HepG2 (cell line): ENCODE results near the gene DNM1L. TPM values are rescaled to one million over a fixed set of nuclear protein-coding genes. Genes with fewer than 3 reads are reported as not detected.

ENCODE experiments used
- ATAC-seq: fragments of 200-7000 bp; cut with Tn5 transposase; 3 replicates; pipeline ENCODE4 v1.9.1; 2020; ENCODE audit warnings: mild to moderate bottlenecking, moderate library complexity
- BruUV-seq: library from RNA; stranded (reverse); fragments of 400-500 nt; replicated peaks from 2 replicates; lab custom pipeline; 2021; lab: Mats Ljungman, UMichigan
- CTCF ChIA-PET: fragments of 300-600 bp; formaldehyde crosslinking; extraction: SDS; loops from one replicate; lab custom pipeline; 2021; ENCODE audit warnings: low total read pairs, inconsistent platforms, low intra/inter-chr PET ratio; lab: Yijun Ruan, JAX
- POLR2A ChIA-PET: fragments of 350-600 bp; sonication (Branson Sonifier 250); formaldehyde crosslinking; loops from one replicate; lab custom pipeline; 2020; ENCODE audit warnings: antibody characterized with exemption, inconsistent platforms; lab: Yijun Ruan, JAX
- DNase-seq: peaks from one replicate; pipeline ENCODE4 v3.0.0-alpha.2; 2015; ENCODE audit warnings: low spot score
- FAIRE-seq: peaks from 3 replicates; lab custom pipeline; 2011; peaks lifted over from hg19 to GRCh38; lab: Jason Lieb, UNC
- H2AFZ ChIP-seq: one replicate; pipeline ENCODE4 v1.6.1; 2011; ENCODE audit warnings: low read length, inconsistent platforms
- H3K27ac ChIP-seq: fragments of 300-600 bp; 3 replicates; pipeline ENCODE4 v1.8.0; 2011; ENCODE audit warnings: mixed run types, mild to moderate bottlenecking, mixed read lengths, low read length, inconsistent platforms; ENCODE audit not compliant: insufficient read depth; ENCODE audit errors: extremely low read length
- H3K27me3 ChIP-seq, 2 experiments: fragments of 200-600 bp in 1 of 2; 2 replicates in 1 of 2; 3 replicates in 1 of 2; pipeline versions ENCODE4 v1.6.0 to v1.8.0; 2011; ENCODE audit warnings: low read length in 2 of 2, mild to moderate bottlenecking in 2 of 2, moderate library complexity in 2 of 2, inconsistent platforms in 1 of 2; ENCODE audit not compliant: insufficient read depth in 2 of 2, control insufficient read depth in 1 of 2
- H3K36me3 ChIP-seq, 2 experiments: fragments of 200-600 bp in 1 of 2; replicated peaks in 1 of 2; 2 replicates in 1 of 2; 3 replicates in 1 of 2; pipeline versions ENCODE4 v1.5.1 to v1.8.0; 2011; ENCODE audit warnings: low read length in 2 of 2, inconsistent platforms in 1 of 2; ENCODE audit not compliant: insufficient read depth in 2 of 2, control insufficient read depth in 1 of 2
- H3K4me1 ChIP-seq: 2 replicates; pipeline ENCODE4 v1.5.1; 2012; ENCODE audit warnings: low read length, inconsistent platforms; ENCODE audit not compliant: insufficient read depth
- H3K4me2 ChIP-seq: 2 replicates; pipeline ENCODE4 v1.6.0; 2011; ENCODE audit warnings: low read depth, low read length, inconsistent platforms
- H3K4me3 ChIP-seq, 3 experiments: fragments of 200-600 bp in 1 of 3; sonication (generic), shearing (Covaris generic) in 1 of 3; replicated peaks in 1 of 3; 2 replicates each; pipeline ENCODE4 v1.5.1; 2011 to 2016; ENCODE audit warnings: low read length in 3 of 3, inconsistent platforms in 2 of 3, low read depth in 2 of 3, mild to moderate bottlenecking in 2 of 3, control low read depth in 1 of 3, mixed read lengths in 1 of 3; ENCODE audit not compliant: insufficient read depth in 1 of 3
- H3K79me2 ChIP-seq: one replicate; pipeline ENCODE4 v1.6.1; 2011; ENCODE audit warnings: low read length, inconsistent platforms; ENCODE audit not compliant: insufficient read depth
- H3K9ac ChIP-seq: 2 replicates; pipeline ENCODE4 v1.6.0; 2011; ENCODE audit warnings: mild to moderate bottlenecking, low read depth, low read length, inconsistent platforms; ENCODE audit not compliant: insufficient read depth
- H3K9me3 ChIP-seq: 2 replicates; pipeline ENCODE4 v1.5.1; 2012; ENCODE audit warnings: mild to moderate bottlenecking, low read length
- H4K20me1 ChIP-seq: 2 replicates; pipeline ENCODE4 v1.6.0; 2011; ENCODE audit warnings: inconsistent platforms, mild to moderate bottlenecking, low read length, moderate library complexity; ENCODE audit not compliant: insufficient read depth
- BCLAF1 ChIP-seq: fragments of 450-650 bp; IDR thresholded peaks from 2 replicates; pipeline ENCODE4 v1.6.1; 2017; ENCODE audit warnings: mild to moderate bottlenecking
- EZH2 ChIP-seq: conservative IDR thresholded peaks from 2 replicates; pipeline ENCODE4 v1.6.1; 2012; ENCODE audit warnings: mild to moderate bottlenecking, low read depth, low read length, moderate library complexity
- NFE2 ChIP-seq: sonication (generic); formaldehyde crosslinking; IDR thresholded peaks from 2 replicates; pipeline ENCODE4 v1.4.0; 2020; ENCODE audit warnings: missing genetic modification reagents
- ZNF597 ChIP-seq: sonication (generic); formaldehyde crosslinking; IDR thresholded peaks from 2 replicates; pipeline ENCODE4 v1.5.0; 2020; ENCODE audit warnings: missing genetic modification reagents
- WGBS: methylation state at CpG from one replicate; pipeline ENCODE4 v1.1.6; 2017; ENCODE audit warnings: low lambda C conversion rate; 5-methylcytosine and 5-hydroxymethylcytosine counted together
- in situ Hi-C: cut with HindIII; loops from 2 replicates; pipeline ENCODE4 v1.10.0; 2017; ENCODE audit warnings: low pct_unique_long_range_greater_than_20kb; ENCODE audit not compliant: extremely low pct_ligation_motif_present
- intact Hi-C: fragments of 100-400 bp; cut with micrococcal nuclease; formaldehyde crosslinking; loops from one replicate; pipeline ENCODE4 v1.10.0; 2022; ENCODE audit not compliant: unreplicated experiment
- polyA plus RNA-seq, 8 experiments: library from polyadenylated mRNA; depleted of rRNA in 3 of 8; stranded (reverse) in 7 of 8; unstranded in 1 of 8; fragments of >200 nt; fragmentation: Illumina TruSeq in 4 of 8; extraction: Trizol in 4 of 8; gene quantifications; 2 replicates each; pipeline versions ENCODE4 v1.2.1 to v1.2.3, GENCODE V29; 2011 to 2016; ENCODE audit warnings: low read depth in 4 of 8, missing spikeins in 1 of 8, mixed read lengths in 1 of 8; ENCODE audit not compliant: insufficient read depth in 1 of 8
- total RNA-seq, 5 experiments: library from RNA; depleted of rRNA; stranded (reverse); fragments of >200 nt; fragmentation: Illumina TruSeq; extraction: Trizol; gene quantifications; 2 replicates each; pipeline ENCODE4 v1.2.3, GENCODE V29; 2016; ENCODE audit warnings: low read depth in 1 of 5

Gene DNM1L
- total and polyA plus RNA-seq, 2 of the 13 experiments (the other 11 are each of a cell fraction or from before 2014, with no cell fraction given), result 35.9 to 65.8 TPM

- TF ChIP-seq EZH2, result no peak
- TF ChIP-seq, all 625 proteins: peak for 0
- FAIRE-seq, result no peak
- Histone ChIP-seq H3K27me3 (no peaks in the 10 kb centered on the region), H4K20me1 (no peaks in the 10 kb centered on the region), H3K27ac (no peak overlapping the region), H3K36me3 (peaks cover 2 to 9% of the 10 kb centered on the region in 2 experiments; a peak in 3 of 5 replicates), H3K4me2 (no peak overlapping the region), H3K4me3 (no peak overlapping the region), H3K4me1 (no peaks in the 10 kb centered on the region), H3K9me3 (no peaks in the 10 kb centered on the region; the same call in 1 of the 2 replicates), H3K79me2 (peaks cover 91% of the 10 kb centered on the region), H3K9ac (no peak overlapping the region), H2AFZ (no peak overlapping the region)
- ATAC-seq, result no peak
- BruUV-seq, result no TSS peak
- WGBS, result 98% methylated on average over 8 of the region's 8 CpGs
- in situ Hi-C loops (no loop called here), intact Hi-C loops (no loop called here)
- DNase-seq, result no peak
- POLR2A ChIA-PET, result no interaction called here
- CTCF ChIA-PET, result no interaction called here
These were observed 11.8 kb downstream of the DNM1L start for GRCh38 chr12:32690927-32691326.

- BruUV-seq, result no TSS peak
- POLR2A ChIA-PET, result no interaction called here
- WGBS, result 100% methylated on average over 1 of the region's 1 CpG
These were observed 13.3 kb downstream of the DNM1L start for GRCh38 chr12:32692358-32692757.

More at GRCh38 chr12:32692358-32692757, 13.3 kb downstream of the DNM1L start:
- H3K27ac ChIP-seq, result no peak overlapping the region
- peaks cover 87% of the 10 kb centered on the region for H3K79me2 ChIP-seq
- no peaks in the 10 kb centered on the region; the same call in 1 of the 2 replicates for H3K9me3 ChIP-seq
- H4K20me1 ChIP-seq, result no peaks in the 10 kb centered on the region
- no peak overlapping the region for H3K4me3 ChIP-seq
- CTCF ChIA-PET, result no interaction called here
- no peak overlapping the region for H3K4me2 ChIP-seq
- H3K9ac ChIP-seq, result no peak overlapping the region
- ATAC-seq, result no peak
- no peak overlapping the region for H2AFZ ChIP-seq
- no peak for TF ChIP-seq ZNF597 (CRISPR knock-in tag)
- no peak for TF ChIP-seq NFE2 (CRISPR knock-in tag)
- no peak for TF ChIP-seq BCLAF1
- no peak for FAIRE-seq
- in situ Hi-C loops, result no loop called here
- DNase-seq, result no peak
- intact Hi-C loops, result no loop called here
- no peaks in the 10 kb centered on the region for H3K27me3 ChIP-seq
- H3K4me1 ChIP-seq, result no peaks in the 10 kb centered on the region
- H3K36me3 ChIP-seq, result peaks cover 2 to 9% of the 10 kb centered on the region in 2 experiments; a peak in 3 of 5 replicates
